NCI-H446 (cell line): Measurements from ENCODE around the gene C2orf15.
"Not testable (repeated sequence)": the region's sequence is repeated elsewhere in the genome, so short reads cannot be mapped to it uniquely, and the experiment has no call there.

Experiments used
- DNase-seq, 2 experiments: peaks; one replicate each; lab custom pipeline; 2025; lab: John Stamatoyannopoulos, UW

C2orf15 gene

DNA sequence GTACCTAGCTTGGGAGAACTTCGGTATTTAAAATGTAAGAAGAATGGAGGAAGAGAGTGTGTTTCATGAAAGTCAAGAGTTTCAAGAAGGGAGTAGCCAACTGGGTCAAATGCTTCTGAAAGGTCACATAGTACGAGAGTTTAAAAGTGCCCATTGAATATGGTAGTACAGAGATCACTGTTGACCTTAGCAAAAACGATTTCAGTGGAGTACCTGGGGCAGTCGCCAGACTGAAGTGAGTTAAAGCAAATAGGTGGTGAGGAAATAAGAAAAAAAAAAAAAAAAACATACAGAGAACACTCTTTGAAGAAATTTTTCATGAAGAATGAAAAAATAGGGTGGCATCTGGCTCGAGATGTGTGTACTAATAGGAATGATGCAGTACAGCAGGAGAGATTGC is 24.7 kb downstream of the C2orf15 start:
- DNase-seq, result no peak

DNA sequence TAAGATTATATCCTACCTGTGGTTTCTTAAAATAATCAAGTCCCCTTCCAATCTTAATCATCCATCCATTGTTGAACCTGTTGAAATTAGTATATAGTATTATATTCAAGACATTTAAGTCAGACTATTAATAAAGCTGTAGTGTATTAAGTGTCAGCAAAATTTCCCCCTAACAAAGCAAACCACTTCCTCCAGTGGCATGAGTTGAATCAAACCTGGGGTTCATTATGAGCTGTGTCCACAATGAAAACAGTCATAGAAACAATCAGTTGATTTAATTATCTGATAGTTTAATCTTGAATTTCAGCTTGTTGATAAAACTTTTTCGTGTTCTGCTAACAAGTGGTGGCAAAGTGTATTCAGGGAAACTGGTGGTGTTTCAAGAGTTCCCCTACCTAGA is 28.0 kb downstream of the C2orf15 start:
- no peak for DNase-seq

- no peak for DNase-seq
Measured at GRCh38 chr2:99171377-99172140, 30.1 kb downstream of the C2orf15 start.

DNA sequence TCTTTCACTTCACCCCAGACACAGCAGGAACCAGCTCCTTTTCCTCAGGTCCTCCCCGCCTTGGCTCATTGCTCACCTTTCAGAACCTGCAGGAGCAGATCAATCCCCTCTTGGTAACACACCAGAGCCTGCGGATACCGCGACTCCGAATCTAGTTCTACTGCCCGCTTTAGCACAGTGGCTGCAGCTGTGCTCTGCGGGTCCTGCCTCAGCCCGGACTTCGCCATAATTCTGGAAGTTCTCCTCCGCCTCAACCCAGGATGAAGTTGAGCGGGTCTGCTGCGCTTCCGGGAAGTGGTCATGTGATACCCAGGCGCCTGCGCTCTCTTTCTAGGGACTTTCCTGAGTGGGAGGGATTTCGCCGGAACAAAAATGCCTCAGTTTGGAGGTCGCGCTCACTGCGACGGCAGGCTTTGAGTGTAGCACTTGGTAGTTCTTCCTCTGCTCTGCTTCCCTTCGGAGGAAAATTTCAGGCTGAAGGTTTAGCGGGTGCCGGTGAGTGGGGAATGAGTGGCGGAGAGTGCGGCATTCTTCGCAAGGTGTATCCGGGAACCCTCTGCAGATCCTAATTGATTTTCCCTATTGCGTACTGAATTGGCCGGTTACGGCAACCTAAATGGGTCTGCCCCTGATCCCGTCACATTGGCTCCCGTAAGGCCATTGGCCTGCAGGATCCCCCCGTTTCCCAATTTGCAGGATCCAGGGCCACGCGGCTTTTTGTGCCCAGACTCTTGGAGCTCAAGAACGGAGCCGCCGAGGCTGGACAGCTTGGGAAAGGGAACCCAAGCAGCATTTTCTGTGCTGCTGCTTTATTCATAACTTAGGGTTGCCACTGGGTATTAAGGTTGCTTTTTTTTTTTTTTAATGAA is 39.5 kb downstream of the C2orf15 start, which contains the start of the genes MITD1 and MRPL30:
TSS of gene MITD1 (minus strand) at position 304 of the 869 bp plus-strand sequence. CDS start at position 227, 77 bp downstream.
TSS of gene MRPL30 (plus strand) at position 430 of the 869 bp plus-strand sequence. CDS start 5,020 bp downstream, outside the sequence.
- DNase-seq, result peak; percentile 90 to 95

DNA sequence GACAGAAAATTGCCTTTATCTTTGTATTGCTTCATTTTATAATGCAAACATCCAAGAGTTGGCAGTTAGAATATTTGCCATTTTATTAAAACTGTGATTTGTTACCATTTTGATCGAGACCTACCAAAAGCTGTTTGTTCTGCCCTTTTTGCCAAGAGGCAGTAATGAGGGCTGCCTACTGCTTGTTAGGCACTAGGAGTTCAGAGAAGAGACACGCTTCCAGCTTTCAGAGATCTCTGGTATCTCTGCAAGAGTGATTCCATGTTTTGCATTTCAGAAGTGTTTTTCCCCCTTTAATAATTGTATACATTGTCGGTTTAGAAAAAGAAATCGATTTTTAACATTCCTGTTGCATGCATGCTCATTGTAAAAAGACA is 40.1 kb downstream of the C2orf15 start:
- no peak for DNase-seq

GRCh38 chr2:99183025-99183424 is 41.5 kb downstream of the C2orf15 start:
- DNase-seq, result no peak

DNA sequence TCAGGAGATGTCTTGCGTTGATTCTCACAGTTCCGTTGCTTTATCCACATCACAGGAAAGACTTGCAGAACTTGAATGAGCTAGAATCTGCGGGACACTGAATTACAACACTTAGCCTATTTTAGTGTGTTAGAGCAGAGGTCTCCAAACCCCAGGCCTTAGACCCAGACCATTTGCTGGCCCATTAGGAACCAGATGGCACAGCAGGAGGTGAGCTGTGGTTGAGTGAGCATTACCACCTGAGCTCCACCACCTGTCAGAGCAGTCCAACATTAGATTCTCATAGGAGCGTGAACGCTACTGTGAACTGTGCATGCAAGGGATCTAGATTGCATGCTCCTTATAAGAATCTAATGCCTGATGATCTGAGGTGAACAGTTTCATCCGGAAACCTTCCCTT is 43.3 kb downstream of the C2orf15 start:
- no peak for DNase-seq

DNA sequence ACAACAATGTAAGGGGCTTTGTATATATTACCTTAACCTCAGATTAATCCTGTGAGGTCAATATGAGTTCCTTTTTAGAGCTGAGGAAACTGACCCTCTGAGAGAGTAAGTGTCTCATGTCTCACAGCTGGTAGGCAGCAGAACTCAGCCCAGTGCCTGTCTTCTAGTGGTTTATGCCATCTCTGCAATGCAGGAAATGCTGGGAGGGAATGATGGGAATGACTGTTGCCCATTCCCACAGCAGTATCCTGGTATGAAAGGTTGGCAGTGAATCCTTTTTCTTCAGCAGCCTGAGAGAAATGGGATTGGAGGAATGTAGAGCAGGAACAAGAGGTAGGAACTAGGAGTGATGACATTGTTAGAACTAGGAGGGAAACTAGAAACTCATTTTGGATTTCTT is 45.5 kb downstream of the C2orf15 start:
- DNase-seq, result no peak

DNA sequence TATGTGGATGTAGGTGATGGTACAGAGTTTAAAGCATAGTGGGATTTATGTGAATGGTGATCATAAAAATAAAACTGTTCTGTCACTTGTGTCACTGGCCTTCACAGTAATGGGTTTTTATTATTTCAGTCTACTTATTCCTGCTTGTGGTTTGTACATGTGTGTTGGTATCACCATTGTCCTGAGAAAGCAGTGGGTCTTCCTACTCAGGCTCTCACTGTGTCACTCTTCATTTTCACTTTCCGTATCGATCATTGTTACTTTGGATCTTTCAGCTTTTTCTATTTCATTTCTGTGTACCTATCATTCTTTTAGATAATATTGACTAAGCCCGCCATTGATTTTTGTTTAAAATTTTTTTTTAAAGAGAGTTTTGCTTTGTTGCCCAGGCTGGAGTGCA is 46.9 kb downstream of the C2orf15 start:
- no peak for DNase-seq

DNA sequence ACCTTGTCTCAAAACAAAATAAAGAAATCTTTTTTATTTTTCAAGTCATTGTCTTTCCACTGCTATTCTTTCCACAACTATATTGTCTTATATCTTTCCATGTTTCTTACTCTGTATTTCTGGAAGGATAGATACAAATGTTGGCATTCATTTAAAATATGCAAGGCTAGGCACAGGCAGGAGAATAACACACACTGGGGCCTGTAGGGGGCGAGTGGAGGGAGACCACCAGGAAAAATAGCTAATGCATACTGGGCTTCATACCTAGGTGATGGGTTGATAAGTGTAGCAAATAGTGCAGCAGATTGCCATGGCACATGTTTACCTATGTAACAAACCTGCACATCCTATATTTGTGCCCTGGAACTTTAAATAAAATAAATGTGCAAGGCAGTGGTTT is 49.0 kb downstream of the C2orf15 start:
- DNase-seq, result no peak

DNA sequence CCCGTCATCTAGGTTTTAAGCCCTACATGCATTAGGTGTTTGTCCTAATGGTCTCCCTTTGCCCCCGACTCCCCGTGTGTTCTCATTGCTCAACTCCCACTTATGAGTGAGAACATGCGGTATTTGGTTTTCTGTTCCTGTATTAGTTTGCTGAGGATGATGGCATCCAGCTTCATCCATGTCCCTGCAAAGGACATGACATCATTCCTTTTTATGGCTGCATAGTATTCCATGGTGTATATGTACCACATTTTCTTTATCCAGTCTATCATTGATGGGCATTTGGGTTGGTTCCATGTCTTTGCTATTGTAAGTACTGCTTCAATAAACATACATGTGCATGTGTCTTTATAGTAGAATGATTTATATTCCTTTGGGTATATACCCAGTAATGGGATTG is 50.9 kb downstream of the C2orf15 start:
- DNase-seq, result not testable (repeated sequence)

GRCh38 chr2:99198103-99198841 is 56.8 kb downstream of the C2orf15 start:
- DNase-seq, result no peak

DNA sequence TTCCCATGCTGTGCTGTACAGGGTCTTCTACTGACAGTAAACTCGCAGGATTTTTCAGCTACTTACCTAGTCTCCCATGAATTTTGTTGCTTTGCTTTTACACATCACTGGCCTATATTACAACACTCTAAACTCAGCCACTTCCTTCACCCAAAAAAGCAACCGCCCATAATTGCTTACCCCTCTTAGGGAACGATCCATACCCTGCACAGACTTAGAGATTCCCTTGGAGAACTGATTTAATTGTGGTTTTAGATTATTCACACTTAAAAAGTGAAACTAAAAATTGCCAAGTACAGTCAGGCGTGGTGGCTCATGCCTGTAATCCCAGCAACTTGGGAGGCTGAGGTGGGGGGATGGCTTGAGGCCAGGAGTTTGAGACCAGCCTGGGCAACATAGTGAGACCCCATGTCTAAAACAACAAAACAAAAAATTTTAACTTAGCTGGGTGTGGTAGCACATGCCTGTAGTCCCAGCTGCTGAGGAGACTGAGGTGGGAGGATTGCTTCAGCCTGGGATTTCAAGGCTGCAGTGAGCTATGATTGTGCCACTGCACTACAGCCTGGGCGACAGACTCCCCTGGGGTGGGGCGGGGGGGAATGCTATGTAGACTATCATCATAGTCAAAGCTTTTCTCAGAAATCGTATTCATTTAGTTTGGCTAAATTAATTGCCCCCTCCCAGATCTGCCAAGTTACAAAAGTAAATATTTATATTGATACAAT is 58.7 kb downstream of the C2orf15 start:
- DNase-seq, result no peak
